GM12874 (cell line): ENCODE measurements around the gene IL4.

Experiments used
- TF ChIP-seq, protein P1 (sequence below): IDR thresholded peaks from 2 replicates; pipeline ENCODE4 v1.5.1; 2011; ENCODE audit warnings: low read depth, mild to moderate bottlenecking, control low read depth, low read length, moderate library complexity; ENCODE audit not compliant: insufficient read depth

The IL4 gene

DNA sequence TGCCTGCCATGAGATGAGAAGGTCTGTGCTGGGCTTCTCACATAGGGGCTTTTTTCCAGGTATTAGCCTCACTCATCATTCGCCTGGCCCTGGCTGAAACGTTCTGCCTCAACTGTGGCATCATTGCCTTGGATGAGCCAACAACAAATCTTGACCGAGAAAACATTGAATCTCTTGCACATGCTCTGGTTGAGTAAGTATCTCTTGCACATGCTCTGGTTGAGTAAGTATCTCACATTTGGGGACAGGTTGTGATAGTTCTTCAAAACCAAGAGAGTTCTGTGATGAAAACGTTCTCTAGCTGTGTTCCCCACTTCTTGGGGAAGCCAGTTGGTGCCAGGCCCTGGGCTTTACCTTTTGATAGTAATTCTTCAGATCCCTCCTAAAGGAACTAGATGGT, 33.2 kb upstream of the IL4 start:
- TF ChIP-seq, protein P1, sequence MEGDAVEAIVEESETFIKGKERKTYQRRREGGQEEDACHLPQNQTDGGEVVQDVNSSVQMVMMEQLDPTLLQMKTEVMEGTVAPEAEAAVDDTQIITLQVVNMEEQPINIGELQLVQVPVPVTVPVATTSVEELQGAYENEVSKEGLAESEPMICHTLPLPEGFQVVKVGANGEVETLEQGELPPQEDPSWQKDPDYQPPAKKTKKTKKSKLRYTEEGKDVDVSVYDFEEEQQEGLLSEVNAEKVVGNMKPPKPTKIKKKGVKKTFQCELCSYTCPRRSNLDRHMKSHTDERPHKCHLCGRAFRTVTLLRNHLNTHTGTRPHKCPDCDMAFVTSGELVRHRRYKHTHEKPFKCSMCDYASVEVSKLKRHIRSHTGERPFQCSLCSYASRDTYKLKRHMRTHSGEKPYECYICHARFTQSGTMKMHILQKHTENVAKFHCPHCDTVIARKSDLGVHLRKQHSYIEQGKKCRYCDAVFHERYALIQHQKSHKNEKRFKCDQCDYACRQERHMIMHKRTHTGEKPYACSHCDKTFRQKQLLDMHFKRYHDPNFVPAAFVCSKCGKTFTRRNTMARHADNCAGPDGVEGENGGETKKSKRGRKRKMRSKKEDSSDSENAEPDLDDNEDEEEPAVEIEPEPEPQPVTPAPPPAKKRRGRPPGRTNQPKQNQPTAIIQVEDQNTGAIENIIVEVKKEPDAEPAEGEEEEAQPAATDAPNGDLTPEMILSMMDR, result no peak

DNA sequence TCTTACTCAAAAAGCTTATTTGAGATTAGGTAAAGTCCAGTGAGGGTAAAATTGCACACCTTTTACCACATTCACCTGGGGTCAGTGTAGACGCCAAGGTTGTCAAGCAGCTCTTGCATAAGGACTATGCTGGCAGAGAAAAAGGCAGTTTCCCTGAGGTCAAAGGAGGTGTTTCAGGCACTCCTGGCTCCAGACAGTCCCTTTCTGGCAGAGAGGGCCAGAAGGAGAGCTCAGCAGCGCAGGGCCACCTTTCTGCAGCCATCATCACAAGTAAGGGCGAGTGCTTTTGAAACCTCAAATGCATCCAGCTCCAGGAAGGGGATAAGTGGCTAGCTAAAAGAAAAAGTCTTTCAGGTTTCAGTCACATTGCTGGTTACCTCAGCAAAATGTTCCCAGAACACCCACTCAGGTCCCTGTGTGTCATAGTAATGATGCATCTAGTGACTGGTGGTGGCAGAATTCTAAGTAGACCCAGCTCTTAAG, 32.5 kb upstream of the IL4 start:
- TF ChIP-seq, protein P1, result no peak

DNA sequence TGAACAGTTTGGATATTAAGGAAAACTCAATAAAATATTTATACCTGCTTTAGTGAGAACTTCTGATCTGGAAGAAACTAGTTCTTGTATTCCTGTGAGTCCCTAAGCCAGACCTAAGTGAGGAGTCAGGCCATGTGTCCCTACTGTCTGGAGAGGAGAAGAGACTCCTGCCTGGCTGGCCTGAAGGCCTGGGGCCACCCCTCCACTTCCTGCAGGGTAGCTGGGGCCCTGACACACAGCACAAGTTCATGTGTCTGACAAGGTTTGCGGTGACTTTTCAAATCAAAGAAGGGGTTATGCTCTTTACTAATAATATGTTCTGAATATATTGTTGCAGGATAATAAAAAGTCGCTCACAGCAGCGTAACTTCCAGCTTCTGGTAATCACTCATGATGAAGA, 31.9 kb upstream of the IL4 start:
- TF ChIP-seq, protein P1, result no peak

DNA sequence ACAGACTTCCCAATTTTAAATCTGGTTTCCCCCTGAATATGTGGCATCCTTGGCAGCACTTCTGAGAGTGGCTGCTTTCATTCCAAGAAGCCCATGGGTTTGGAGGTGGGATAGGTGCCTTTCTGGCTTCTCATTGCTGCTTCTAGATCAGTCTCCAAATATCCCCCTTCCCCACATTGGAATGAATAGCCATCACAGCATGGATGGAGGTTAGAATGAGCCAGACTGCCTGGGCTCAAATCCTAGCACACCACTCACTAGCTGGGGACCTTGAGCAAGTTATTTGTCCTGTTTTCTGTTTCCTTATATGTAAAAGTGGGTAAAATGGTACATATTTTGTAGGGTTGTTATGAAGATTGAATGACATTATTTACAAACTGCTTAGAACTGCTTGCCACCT, 29.6 kb upstream of the IL4 start:
- TF ChIP-seq, protein P1, result no peak

DNA sequence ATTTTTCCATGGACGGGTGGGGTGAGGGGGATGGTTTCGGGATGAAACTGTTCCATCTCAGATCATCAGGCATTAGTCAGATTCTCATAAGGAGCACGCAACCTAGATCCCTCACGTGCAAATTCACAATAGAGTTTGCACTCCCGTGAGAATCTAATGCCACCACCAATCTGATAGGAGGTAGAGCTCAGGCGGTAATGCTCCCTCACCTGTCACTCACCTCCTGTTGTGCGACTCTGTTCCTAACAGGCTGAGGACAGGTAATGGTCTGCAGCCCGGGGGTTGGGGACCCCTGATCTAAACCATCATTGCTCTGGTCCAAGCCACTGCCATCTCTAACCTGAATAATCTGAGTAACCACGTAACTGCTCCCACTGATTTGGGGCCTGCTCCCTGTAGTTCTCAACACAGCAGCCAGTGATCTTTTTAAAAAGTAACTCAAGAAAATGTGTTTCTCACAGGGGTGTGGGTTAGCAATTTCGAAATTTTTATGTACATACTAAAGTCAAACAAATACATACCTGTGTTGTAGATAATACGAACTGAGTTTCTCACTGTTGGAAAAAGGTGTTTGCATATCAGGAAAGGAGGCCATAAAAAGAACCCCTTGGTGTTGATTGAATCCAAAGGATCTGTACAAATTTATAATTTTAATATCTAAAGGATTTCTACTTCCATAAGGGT, 27.1 kb upstream of the IL4 start:
- TF ChIP-seq, protein P1, result no peak

DNA sequence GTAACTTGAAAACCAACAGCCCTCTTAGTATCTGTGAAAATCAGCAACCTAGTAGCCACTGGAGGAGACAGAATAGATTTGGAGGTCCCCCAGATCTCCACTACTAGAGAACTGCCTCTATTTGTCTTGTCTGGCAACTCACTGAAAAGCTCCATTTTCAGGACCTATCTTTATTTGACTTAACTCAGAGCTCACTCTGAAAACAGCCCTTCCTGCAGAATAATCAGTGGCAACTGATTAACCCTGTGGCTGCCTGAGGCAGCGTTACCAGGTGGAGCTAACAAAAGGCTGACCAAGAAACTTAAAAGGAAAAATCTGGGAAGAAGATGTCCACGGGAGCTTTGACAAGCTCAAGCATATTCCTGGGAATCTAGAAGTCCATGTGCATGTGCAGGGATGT, 26.3 kb upstream of the IL4 start:
- TF ChIP-seq, protein P1, result no peak

DNA sequence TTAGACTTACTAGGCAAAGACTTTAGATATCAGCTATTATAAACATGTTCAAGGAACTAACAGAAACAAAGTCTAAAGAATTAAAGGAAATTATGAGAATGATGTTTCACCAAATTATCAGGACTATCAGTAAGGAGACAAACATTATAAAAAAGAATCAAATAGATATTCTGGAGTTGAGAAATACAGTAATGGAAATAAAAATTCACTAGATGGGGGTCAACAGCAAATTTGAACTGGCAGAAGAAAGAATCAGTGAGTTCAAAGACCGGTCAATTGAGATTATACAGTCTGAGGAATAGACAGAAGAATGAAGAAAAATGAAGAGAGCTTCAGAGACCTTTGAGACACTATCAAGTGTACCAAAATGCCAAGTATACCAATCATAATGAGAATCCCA, 25.4 kb upstream of the IL4 start:
- TF ChIP-seq, protein P1, result no peak
